HG03159 (cell line): ENCODE results near the gene UBE2E2.
A peak's percentile ranks its signal among the peaks of the same experiment; 100 is the strongest.

Experiments used
- ATAC-seq: cut with Tn5 transposase; IDR thresholded peaks from one replicate; pipeline ENCODE4 v1.9.1; 2021; ENCODE audit warnings: mild to moderate bottlenecking, moderate library complexity; ENCODE audit not compliant: unreplicated experiment

The UBE2E2 gene

DNA sequence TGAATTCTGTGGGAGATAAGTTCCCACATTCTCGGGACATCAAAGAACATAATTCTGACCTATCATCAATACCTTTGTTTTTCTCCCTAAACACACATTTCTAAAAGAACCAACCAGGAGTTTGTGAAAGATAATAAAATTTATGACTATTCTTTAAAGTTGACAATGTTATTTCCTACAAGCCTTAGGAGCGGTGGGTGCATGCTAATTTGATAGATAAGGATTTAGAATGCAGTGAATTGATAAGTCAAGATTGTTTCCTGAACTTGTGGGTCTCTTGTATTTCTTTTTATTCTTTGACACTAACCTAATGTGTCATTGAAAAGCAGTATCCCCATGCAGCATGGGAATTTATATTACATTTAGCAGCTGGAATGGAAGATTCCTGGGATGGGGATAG, 10.3 kb upstream of the UBE2E2 start:
- no peak for ATAC-seq

DNA sequence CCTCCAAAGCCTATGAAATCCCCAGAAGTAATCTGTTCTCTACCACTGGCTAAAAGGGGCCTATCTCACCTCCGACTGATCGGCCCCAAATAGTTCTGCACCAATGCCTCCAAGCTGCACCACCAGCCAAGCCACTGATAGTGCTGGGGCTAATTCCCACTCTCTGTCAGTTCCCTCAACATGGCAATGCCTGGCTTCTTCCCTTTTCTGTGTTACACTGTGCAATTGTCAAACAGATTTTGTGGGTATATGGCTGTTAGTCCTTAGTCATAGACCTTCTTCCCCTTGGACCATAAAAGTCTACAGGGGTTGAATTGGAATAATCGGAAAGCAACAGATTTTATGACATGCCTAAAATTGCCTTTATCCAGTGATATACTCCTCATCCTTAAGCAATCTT, 9.3 kb upstream of the UBE2E2 start:
- no peak for ATAC-seq

GRCh38 chr3:23198801-23199200, 4.3 kb upstream of the UBE2E2 start:
- ATAC-seq, result no peak

GRCh38 chr3:23199649-23200048, 3.5 kb upstream of the UBE2E2 start:
- ATAC-seq, result no peak

DNA sequence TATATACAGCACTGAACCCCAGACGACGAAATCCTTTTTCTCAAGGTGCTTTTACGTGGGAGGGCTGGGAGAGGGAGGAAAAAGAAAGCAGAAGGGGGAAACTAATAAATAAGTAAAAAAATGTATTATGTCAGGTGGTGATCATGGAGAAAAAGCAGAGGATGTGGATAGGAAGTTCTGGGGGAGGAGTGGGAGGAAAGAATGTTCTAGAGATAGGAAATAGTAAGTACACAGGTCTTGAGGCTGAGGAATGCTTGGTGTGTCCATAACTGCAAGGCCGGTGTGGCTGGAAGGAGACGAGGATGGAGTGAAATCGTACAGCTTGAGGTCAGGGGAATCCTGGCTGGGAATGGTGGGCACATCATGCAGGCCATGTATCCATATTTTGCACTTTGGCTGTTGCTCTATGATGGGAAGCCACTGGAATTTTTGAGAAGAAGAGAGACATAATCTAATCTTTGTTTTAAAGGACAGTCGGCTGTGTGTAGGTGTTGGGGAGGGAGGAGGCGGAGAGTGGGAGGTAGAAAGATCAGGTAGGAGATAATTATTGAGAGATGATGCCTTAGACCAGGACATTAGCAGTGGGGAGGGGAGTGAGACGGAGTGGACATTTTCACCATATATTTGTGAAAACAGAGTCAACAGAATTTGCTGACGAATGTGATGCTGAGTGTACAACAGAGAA, 1.8 kb upstream of the UBE2E2 start:
- no peak for ATAC-seq

- peak; percentile 30 for ATAC-seq
Observed at GRCh38 chr3:23202203-23202920, 765 bp upstream of the UBE2E2 start.

DNA sequence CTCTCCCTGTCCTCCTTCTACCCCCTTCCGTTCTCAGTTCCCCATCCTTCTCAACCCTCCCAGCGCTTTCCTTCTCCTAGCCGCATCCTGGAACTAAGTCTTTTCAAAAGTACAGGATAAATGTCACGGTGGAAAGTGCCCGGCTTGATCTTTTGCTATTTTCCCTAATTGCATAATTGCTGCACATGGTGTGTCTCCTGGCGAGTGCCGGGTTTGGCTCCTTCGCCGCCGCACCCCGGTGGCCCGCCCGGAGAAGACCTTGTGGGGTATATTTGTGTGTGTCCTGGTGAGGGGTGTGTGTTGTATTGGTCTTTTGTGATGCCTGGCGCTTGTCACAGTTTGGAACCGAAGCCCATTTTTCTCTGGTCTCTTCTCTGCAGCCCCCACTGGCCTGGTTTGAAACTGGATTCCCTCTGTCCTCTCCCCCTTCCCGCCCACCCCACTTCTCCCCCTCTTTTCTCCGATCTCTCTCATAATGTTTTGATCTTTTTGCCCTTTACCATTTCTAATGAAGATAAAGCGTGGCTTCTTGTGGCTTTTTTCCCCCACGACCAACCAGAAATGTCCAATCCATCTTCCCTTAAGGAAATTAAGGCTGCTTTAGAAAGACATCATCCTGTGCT, 692 bp downstream of the UBE2E2 start:
- ATAC-seq, result peak; percentile 26

GRCh38 chr3:23206366-23206765, 3.2 kb downstream of the UBE2E2 start:
- ATAC-seq, result no peak

GRCh38 chr3:23209103-23209502, 6.0 kb downstream of the UBE2E2 start:
- no peak for ATAC-seq

- no peak for ATAC-seq
Observed at GRCh38 chr3:23209747-23210487, 6.8 kb downstream of the UBE2E2 start.

- ATAC-seq, result no peak
Observed at GRCh38 chr3:23213813-23214212, 10.7 kb downstream of the UBE2E2 start.

DNA sequence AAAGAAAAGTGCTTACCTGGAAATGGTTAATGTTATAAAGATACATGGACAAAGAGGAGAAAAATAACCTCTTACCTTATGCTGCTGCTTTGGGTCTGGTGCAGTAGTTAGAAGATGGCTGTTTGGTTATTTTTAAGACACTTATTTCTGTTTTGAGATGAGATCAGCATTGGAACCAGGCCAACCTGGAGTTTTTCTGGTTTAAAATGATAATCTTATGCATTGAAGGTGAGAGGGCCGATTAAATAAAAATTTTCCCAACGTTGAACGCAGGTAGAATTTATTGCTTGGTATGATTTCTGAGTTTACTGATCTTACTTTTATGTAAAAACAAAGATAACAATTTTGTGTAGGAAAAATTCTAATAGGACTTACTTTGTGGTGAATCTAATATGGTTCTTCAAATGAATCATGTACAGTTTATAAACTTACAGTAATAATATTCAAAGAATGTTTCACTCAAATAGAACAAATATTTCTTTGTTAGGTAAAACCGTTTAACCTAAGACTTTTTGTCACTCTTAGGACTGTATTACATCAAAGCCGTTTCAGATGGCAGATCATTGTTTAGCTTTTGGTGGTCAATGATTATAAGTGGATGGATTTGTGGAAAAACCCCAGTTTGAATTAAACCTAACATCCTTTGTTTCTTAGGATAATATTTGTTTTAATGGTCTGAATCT, 14.9 kb downstream of the UBE2E2 start:
- no peak for ATAC-seq

DNA sequence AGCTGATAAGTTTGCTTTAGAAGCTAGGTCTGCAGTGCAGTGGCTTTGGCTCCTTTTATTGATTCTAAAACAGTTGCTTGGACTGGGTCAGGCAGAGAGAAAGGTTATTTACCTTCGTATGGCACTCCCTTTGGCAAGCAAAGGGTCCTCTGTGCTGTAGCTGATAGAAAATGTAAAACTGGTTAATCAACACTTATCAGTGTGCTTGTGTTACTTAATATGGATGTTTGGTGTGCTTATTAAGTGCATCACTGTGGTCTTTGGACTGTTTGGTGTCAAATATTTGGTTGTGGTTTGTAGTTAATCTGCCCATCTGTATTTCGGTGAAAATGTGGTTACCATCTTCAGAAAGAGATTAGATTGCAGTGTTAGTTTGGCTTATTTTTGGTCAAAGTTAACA, 16.0 kb downstream of the UBE2E2 start:
- peak; percentile 52 for ATAC-seq

DNA sequence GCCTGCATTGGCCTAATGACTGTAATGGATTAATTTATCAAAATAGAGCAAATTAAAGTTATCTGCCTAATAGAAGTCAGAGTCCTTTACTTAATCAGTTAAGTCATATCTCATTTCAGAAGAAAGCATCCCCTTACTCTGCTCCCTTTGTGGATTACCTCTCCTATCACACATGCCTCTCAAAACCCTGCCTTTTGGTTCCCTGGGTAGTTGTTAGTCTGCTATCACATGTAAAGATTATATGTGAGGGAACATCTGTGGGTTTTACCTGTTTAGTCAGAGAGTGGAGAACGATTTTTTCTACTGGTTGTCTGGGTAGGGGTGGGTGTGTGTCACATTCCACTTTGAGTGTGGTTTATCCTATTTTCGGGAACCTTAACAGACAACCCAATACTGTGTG, 16.4 kb downstream of the UBE2E2 start:
- ATAC-seq, result peak; percentile 34

GRCh38 chr3:23221136-23221535, 18.0 kb downstream of the UBE2E2 start:
- no peak for ATAC-seq

DNA sequence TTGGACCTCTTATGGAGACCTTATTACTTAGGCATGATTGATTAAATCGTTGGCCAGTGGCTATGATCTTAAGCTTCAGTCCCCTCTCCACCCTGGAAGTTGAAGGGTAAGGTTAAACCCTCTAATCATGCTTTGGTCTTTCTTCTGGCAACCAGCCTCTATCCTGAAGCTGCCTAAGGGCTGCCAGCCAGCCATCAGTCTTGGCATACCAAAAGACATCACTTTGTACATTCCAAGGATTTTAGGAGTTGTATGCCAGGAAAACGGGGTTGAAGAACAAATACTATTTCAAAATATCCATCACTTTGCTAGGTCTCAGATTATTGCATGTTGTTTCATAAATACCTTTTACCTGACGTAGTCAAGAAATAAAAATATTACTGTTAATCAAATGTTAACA, 28.9 kb downstream of the UBE2E2 start:
- no peak for ATAC-seq

GRCh38 chr3:23232854-23233253, 29.7 kb downstream of the UBE2E2 start:
- ATAC-seq, result no peak

DNA sequence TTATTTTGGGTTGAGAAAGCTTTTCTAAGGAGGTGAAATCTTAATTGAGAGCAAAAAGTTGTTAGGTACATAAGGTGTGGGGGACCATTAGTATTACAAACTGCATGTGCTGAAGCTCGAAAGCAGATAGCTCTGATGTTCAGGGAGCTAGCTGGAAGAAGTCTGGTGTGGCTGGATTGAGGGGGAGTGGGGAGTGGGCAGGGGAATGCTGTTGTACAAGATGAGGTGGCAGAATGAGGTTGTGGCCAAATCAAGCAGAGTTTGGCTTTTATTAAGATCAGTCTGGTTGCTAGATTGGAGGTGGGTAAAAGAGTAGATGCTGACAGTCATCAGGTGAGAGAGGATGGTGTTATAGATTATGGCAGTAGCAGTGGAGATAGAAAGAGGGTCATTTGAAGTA, 32.1 kb downstream of the UBE2E2 start:
- no peak for ATAC-seq

DNA sequence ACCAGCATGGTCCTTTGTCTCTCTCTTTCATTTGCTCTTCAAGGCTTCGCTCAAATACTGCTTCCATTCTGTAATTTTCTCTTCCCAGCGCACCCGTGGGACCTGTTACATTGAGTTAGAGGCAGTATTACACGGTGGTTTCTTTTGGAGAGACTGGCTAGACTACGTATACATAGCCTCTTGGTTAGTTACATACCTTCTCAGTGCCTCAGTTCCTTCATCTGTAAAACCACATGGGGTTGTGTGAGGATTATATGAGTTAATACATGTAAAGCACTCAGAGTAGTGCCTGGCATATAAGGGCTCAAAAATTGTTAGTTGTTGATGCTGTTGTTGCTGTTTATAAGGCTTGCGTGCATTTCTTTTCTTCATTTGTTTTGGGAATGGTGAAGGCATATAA, 33.8 kb downstream of the UBE2E2 start:
- no peak for ATAC-seq

DNA sequence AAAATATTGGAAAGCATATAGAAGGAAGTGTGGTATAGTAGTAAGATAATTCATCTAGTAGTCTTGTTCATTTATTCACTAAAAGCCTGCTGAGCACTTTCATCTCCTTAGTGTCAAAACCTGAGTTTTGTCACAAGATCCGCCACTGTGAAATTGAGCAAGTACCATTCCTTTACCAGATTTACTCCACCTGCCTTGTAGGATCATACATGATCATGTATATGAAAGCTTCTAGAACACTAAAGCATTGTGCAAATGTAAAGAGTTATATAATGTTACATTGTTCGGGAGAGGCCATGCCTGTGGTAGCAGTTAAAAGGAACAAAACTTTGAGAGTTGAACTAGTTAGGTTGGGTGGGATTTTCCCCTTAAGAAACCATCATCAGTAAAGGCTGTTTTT, 35.0 kb downstream of the UBE2E2 start:
- ATAC-seq, result no peak

DNA sequence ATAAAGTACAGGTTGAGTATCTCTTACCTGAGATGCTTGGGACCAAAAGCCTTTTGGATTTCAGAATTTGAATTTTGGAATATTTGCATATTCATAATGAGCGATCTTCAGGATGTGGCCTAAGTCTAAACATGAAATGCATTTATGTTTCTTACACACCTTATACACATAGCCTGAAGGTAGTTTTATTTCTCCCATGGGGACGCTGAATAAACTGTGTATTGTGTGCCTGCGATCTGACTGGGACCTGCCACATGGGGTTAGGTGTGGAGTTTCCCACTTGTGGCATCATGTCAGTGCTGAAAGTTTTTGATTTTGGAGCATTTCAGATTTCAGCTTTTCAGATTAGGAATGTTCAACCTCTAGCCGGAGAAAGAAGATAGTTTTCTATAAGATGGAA, 35.5 kb downstream of the UBE2E2 start:
- no peak for ATAC-seq
